K562 (cell line): ENCODE data around the gene CTSD. TPM values are rescaled to one million over a fixed set of nuclear protein-coding genes. Genes with fewer than 3 reads are reported as not detected.

Experiments used
- BCLAF1 ChIP-seq, 2 experiments: fragments of 450-650 bp in 1 of 2; IDR thresholded peaks; 2 replicates each; pipeline ENCODE4 v1.6.1; 2011 to 2017; ENCODE audit warnings: low read depth in 2 of 2, antibody characterized with exemption in 1 of 2, borderline replicate concordance in 1 of 2, low read length in 1 of 2, mild to moderate bottlenecking in 1 of 2, mixed read lengths in 1 of 2; ENCODE audit not compliant: control insufficient read depth in 1 of 2
- CREB3 ChIP-seq: fragments of 450-650 bp; conservative IDR thresholded peaks from 2 replicates; pipeline ENCODE4 v1.6.1; 2016; ENCODE audit warnings: missing genetic modification characterization, low read depth, mild to moderate bottlenecking, missing compliant biosample characterization, moderate library complexity
- CUX1 ChIP-seq: fragments of 200-800 bp; sonication (Bioruptor generic); IDR thresholded peaks from 2 replicates; pipeline ENCODE4 v1.6.1; 2016; ENCODE audit warnings: missing genetic modification characterization, missing compliant biosample characterization
- FUS ChIP-seq: fragments of 200-400 bp; formaldehyde crosslinking; optimal IDR thresholded peaks from 2 replicates; pipeline ENCODE3; 2017; ENCODE audit warnings: low read depth, low read length
- GABPA ChIP-seq: fragments of 200-800 bp; sonication (Bioruptor generic); conservative IDR thresholded peaks from 2 replicates; pipeline ENCODE4 v1.6.1; 2016; ENCODE audit warnings: low read depth, missing genetic modification characterization, missing compliant biosample characterization
- NCOA2 ChIP-seq, 2 experiments: fragments of 450-650 bp; IDR thresholded peaks; 2 replicates each; pipeline ENCODE4 v1.6.1; 2018; ENCODE audit warnings: mild to moderate bottlenecking in 2 of 2, moderate library complexity in 1 of 2; ENCODE audit not compliant: partially characterized antibody in 2 of 2
- PCBP2 ChIP-seq: fragments of 200-400 bp; formaldehyde crosslinking; IDR thresholded peaks from 2 replicates; pipeline ENCODE4 v1.6.1; 2018; ENCODE audit warnings: low read length, low read depth, mild to moderate bottlenecking, moderate library complexity; ENCODE audit not compliant: poor library complexity, severe bottlenecking
- VEZF1 ChIP-seq: fragments of 200-800 bp; sonication (Bioruptor generic); IDR thresholded peaks from 2 replicates; pipeline ENCODE4 v1.6.1; 2017; ENCODE audit warnings: missing genetic modification characterization, missing compliant biosample characterization
- ZBTB17 ChIP-seq: fragments of 450-650 bp; formaldehyde crosslinking; IDR thresholded peaks from 2 replicates; pipeline ENCODE4 v1.4.0; 2020; ENCODE audit warnings: mild to moderate bottlenecking
- ZMIZ1 ChIP-seq, 2 experiments: fragments of 150-350 bp in 1 of 2; IDR thresholded peaks; 2 replicates each; pipeline ENCODE4 v1.6.1; 2012 to 2016; ENCODE audit warnings: low read depth in 2 of 2, low read length in 2 of 2, mild to moderate bottlenecking in 1 of 2, moderate library complexity in 1 of 2
- polyA plus RNA-seq, 8 experiments: library from polyadenylated mRNA; depleted of rRNA in 4 of 8; stranded (reverse) in 5 of 8; unstranded in 3 of 8; fragments of >200 nt; fragmentation: Nextera tagmentation in 2 of 8; fragmentation: Illumina TruSeq in 1 of 8; extraction: Ambion mirVana in 2 of 8; extraction: Trizol in 1 of 8; gene quantifications; 2 replicates each; pipeline versions ENCODE4 v1.2.1 to v1.2.3, GENCODE V29; 2011 to 2014; ENCODE audit warnings: inconsistent platforms in 1 of 8, missing spikeins in 1 of 8
- total RNA-seq, 7 experiments: library from RNA; depleted of rRNA in 6 of 7; stranded (reverse); fragments of >200 nt in 6 of 7; fragmentation: Illumina TruSeq in 2 of 7; extraction: Trizol in 2 of 7; gene quantifications; 2 replicates each; pipeline versions ENCODE4 v1.2.1 to v1.2.3, GENCODE V29; 2011 to 2021; ENCODE audit warnings: low replicate concordance in 1 of 7

CTSD gene
- total and polyA plus RNA-seq, 9 of the 15 experiments (the other 6 are each of a cell fraction or from before 2014, with no cell fraction given) = 1.0 to 112 (median 40.9) TPM

GRCh38 chr11:1760351-1761109 lies 3.2 kb downstream of the CTSD start (continued):
- no peak for TF ChIP-seq BCLAF1 (IDR thresholded peaks at IDR 0.05; ENCODE audit: borderline replicate concordance in 1 of 2, control insufficient read depth in 1 of 2, low read depth in 2 of 2, low read length in 1 of 2)
- no peak for TF ChIP-seq FUS
- peak; percentile 57; the same call in 1 of the 2 replicates for TF ChIP-seq ZBTB17
- TF ChIP-seq CREB3 (tag) = no peak
- TF ChIP-seq VEZF1 (CRISPR knock-in tag) = peak; percentile 93
- no peak for TF ChIP-seq ZMIZ1 (IDR thresholded peaks at IDR 0.05; ENCODE audit: low read depth in 2 of 2, low read length in 2 of 2)
- TF ChIP-seq GABPA (tag) = 0 out of 2 replicates have a peak, but pooled peaks have one; percentile 31
- TF ChIP-seq CUX1 (CRISPR knock-in tag) = no peak
- TF ChIP-seq NCOA2 (IDR thresholded peaks at IDR 0.05; ENCODE audit: partially characterized antibody in 2 of 2) = no peak
- TF ChIP-seq PCBP2 = no peak
